GM18499 (cell line): ENCODE measurements around the gene GRHL3.

Experiments used
- ATAC-seq: cut with Tn5 transposase; IDR thresholded peaks from one replicate; pipeline ENCODE4 v1.9.1; 2021; ENCODE audit warnings: moderate number of reproducible peaks; ENCODE audit not compliant: insufficient read depth, unreplicated experiment

Gene GRHL3

DNA sequence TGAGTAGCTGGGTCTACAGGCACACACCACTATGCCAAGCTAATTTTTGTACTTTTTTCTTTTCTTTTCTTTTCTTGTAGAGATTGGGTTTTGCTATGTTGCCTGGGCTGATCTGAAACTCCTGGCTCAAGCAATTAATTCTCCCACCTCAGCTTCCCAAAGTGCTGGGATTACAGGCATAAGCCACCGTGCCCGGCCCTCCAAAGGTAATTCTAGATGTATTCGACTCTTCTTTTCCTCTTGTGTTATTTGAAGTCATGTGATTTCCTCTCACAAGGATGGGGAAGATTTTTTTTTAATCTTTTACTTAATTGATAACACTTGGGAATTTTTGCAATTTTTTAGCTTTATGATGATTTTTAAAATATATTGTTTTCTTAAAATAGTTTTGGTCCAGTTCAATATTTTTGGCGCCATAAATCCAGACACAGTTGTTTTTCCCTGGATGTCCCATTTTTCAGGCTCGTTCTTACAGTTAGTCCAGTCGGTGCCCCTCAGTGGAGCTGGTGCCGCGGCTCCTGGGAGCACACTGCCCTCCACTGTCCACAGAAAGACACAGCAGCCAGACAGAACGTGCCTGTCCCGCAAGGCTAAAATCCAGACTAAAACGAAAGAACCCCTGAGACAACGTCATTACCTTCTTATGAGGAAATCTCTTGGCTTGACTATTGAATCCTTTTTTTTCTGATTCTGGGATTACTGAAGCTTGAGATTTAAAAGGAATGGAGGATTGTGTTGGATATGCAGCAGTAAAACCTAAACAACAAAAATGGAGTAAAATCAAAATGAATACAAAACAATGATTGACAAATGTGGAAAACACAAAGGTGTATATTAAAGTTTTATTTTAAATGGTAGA is 72.0 kb downstream of the GRHL3 start:
- no peak for ATAC-seq

DNA sequence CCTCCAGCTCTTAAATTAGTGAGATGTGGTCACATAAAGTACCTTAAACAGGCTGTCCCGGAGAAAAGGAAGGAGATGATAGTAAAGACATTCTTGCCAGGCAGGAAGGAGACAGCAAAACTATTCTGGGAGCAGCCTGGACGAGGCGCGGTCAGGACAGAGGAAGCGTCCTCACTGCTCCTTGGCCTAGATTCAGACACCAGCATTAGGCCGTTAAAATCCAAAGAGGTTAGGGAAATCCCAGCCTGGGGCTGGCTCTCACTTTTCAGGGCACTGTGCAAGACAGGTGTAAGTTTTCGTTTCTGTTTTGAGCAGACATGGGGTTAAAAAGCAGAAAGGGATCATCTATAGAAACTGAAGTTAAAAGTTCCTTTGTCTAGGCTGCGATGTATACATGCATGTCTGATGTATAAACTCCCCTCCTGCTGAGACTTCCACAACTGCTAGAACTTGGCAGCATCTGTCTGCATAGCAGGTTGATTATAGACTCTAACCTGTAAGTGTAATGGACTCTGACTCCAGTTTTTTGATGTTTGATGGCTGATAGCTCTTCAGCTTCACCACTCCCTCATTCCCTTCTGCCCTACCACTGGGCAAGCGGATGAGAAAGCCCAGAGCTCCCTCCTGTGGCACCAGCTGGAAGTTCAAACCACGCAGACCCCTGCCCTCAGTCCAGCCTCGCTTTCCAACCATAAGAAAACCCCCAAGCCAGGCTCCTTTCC is 72.9 kb downstream of the GRHL3 start:
- peak; percentile 40 for ATAC-seq

DNA sequence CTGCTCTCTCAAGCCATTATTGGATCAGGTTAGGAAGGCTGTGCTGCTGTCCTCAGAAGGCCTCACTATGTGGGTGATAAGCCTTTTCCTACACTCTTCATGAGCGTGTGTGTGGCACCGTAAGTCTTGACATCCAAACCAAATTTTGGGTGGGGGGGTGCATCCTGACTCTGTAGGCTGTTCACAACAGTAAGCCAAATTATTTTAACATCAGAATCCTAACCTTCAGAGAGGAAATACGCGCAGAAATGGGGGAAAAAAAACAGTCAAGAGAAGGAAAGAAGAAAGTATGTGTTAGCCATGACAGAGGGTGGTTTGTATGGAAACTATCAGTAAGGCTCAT is 73.4 kb downstream of the GRHL3 start:
- ATAC-seq: no peak

DNA sequence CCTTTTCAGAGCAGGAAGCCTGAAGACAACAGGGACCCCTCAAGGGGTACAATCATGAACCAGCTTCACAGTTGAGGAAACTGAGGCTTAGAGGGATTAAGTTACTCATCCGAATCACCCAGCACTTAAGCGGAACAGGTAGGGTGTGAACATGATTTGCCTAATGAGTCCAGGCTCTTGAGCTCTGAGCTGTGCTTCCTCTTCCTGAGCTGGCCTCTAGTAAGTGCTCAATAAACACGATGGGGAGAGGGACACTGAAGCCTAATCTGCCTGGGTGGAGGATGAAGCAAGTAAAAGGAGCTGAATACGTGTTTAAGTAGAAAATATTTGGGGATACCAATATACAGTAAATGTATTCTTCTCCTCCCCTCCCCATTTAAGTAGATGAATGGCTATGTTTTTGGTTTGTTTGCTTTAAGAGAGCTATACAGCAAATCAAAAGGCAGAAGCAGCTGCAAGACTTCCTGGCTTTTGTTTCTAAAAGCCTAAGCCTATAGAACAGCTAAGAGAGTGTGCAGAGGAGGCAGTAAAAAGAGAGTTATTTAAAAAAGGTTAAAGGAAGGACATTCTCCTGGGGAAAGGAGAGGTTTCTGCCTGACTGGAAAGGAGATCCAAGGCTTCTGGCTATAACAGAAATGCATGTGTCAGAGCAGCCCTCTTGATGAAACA is 74.0 kb downstream of the GRHL3 start:
- no peak for ATAC-seq

DNA sequence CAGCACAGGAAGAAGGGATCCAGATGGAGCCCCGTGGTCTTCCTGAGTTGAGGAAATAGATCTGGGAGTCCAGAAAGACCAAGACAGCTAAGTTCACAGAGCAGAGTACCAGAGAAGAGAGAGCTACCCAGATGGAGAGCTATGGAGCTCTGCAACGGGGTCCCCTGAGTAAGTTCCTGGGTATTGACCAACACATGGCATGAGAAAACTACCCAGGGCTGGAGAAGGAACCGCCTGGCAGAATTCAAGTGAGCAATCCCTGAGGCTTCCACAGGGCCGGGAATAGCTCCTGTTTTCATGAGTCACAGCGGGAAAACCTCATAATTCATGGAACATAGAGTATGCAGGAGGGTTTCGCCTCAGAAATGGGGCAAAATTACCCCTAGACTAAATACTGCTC is 74.7 kb downstream of the GRHL3 start:
- no peak for ATAC-seq

DNA sequence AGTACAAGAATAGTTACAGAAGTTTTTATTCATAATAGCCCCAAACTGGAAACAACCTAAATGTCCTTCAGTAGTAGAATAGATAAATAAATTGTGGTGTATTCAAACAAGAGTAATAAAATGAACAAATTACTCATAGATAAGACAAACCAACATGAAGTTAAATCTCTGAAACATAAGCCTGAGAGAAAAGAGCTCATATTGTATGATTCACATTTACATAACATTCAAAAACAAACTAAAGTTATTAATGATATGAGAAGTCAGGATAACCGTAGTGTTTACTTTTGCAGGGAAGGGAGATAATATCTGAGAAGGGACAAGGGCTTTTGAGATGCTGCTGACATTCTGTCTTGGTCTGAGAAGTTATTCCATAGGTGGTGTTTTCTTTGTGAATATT is 80.9 kb downstream of the GRHL3 start:
- ATAC-seq: no peak

DNA sequence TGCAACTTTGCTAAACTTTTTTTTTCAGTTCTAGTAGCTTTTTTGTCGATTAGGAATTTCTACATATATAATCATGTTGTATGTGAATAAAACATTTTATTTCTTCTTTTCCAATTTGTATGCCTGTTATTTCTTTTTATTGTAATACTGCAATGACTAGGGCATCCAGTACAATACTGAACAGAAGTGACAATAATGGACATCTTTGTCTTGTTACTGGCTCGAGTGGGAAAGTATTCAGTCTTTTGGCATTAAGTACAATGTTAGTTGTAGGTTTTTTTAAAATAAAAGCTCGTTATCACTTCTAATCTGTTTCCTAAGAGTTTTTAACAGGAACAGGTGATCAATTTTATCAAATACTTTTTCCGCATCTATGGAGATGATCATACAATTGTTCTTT is 84.6 kb downstream of the GRHL3 start:
- no peak for ATAC-seq
